ENCODE data around the gene DPM3.

DNA sequence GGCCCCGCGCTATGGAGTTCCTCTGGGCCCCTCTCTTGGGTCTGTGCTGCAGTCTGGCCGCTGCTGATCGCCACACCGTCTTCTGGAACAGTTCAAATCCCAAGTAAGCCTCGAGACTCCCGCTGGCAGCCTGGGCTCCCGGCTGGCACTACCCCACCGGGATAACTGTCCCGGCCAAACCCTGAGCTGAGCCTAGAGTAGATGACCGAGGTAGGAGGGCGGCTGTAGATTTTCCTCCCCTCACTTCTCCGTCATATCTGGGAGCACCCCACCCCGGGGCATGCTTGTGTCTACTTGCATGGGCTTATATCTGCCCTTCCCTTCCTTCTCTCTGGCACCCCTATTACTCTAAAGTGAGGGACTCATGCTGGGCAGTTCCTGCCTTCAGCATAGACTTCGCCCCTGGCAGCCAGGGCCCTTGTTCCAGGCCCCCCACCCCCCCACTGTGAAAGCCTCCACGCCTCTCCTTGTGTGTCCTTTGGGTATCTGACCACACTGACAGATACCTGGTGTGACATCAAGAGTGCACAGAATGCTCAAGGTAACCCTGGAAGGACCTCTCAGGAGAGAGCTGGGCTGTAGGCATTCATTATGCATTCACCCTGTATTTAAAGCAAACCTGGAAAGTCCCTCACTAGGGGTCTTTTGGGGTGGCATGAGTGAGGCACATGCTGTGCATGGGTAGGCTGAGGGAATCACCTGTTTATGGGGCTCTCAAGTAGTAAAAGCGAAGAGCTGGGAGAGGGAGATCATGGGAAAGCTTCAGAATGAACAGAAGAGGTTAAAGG, 12.2 kb downstream of the DPM3 start:
- TF ChIP-seq, protein P1, sequence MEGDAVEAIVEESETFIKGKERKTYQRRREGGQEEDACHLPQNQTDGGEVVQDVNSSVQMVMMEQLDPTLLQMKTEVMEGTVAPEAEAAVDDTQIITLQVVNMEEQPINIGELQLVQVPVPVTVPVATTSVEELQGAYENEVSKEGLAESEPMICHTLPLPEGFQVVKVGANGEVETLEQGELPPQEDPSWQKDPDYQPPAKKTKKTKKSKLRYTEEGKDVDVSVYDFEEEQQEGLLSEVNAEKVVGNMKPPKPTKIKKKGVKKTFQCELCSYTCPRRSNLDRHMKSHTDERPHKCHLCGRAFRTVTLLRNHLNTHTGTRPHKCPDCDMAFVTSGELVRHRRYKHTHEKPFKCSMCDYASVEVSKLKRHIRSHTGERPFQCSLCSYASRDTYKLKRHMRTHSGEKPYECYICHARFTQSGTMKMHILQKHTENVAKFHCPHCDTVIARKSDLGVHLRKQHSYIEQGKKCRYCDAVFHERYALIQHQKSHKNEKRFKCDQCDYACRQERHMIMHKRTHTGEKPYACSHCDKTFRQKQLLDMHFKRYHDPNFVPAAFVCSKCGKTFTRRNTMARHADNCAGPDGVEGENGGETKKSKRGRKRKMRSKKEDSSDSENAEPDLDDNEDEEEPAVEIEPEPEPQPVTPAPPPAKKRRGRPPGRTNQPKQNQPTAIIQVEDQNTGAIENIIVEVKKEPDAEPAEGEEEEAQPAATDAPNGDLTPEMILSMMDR (IDR thresholded peaks at IDR 0.05), result no peak
- no peak for TF ChIP-seq POLR2A (IDR thresholded peaks at IDR 0.05)
